Measurements from ENCODE around the gene KCNMB2.

DNA sequence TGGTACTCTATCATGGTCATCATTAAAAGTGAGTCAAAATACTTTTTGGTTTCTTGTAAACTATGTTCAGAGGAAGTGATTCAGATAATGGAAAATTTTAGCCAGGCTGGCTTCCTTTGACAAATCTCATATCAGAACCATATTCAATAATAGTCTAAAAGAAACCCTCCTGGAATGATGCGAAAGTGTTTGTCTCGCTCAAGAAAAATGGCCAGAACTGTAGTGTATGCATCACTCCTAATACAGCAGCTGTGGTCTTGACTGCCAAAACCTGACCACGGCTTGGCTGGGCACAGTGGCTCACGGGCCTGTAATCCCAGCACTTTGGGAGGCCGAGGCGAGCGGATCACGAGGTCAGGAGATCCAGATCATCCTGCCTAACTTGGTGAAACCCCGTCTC, 35.6 kb upstream of the KCNMB2 start:
- TF ChIP-seq YY1 (IDR thresholded peaks at IDR 0.05; ENCODE audit: insufficient read depth, insufficient read length) (no peak), ZNF274 (IDR thresholded peaks at IDR 0.05; ENCODE audit: low read depth, low read length) (no peak), SUZ12 (IDR thresholded peaks at IDR 0.05; ENCODE audit: extremely low read depth, insufficient read depth, insufficient read length) (no peak)

All from NT2/D1 (cell line).